ENCODE results near the gene ITPK1. TPM values are rescaled to one million over a fixed set of nuclear protein-coding genes. Genes with fewer than 3 reads are reported as not detected.

Gene ITPK1
- total RNA-seq, 1 donor from 2014 or later: 30.5 TPM

DNA sequence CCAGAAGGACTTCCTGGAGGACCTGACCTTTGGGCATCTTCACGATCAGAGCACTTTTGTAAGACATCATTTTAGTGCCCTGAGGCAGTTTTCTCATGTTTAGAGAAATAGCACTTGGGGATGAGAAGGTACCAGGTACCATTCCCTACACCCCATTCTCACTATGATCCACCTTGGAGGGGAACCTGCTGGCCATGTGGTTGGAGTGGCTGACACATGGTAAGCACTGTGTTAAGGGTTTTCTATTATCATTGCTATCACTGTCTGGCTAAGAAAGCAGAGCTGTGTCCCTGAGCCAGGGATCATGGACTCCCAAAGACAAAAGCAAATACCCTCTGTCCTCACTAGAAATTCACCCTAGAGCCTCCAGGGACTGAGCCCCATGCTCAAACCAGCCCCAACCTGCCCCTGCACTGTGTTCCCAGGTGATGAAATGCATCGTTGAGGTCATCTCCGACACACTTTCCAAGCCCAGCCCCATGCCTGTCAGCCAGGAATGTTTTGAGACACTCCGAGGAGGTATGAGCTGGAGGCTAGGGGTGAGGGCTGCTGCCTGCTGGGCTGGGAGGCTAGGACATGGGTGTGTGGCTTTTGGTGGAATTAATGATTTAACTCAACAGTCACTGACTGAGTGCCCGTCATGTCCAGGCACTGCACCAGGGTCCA lies 189.4 kb downstream of the ITPK1 start:
- H3K27me3 Mint-ChIP-seq (ENCODE audit: low read depth): peaks cover 55% of the 10 kb centered on the region
- H3K4me1 Mint-ChIP-seq: peaks cover 4% of the 10 kb centered on the region
- DNase-seq (ENCODE audit: low spot score in 2 of 2, unreplicated experiment in 2 of 2): no peak
- H3K9me3 Mint-ChIP-seq: no peaks in the 10 kb centered on the region
- H3K27ac Mint-ChIP-seq: no peak overlapping the region
- H3K4me3 Mint-ChIP-seq: no peak overlapping the region
- TF ChIP-seq, protein P1, sequence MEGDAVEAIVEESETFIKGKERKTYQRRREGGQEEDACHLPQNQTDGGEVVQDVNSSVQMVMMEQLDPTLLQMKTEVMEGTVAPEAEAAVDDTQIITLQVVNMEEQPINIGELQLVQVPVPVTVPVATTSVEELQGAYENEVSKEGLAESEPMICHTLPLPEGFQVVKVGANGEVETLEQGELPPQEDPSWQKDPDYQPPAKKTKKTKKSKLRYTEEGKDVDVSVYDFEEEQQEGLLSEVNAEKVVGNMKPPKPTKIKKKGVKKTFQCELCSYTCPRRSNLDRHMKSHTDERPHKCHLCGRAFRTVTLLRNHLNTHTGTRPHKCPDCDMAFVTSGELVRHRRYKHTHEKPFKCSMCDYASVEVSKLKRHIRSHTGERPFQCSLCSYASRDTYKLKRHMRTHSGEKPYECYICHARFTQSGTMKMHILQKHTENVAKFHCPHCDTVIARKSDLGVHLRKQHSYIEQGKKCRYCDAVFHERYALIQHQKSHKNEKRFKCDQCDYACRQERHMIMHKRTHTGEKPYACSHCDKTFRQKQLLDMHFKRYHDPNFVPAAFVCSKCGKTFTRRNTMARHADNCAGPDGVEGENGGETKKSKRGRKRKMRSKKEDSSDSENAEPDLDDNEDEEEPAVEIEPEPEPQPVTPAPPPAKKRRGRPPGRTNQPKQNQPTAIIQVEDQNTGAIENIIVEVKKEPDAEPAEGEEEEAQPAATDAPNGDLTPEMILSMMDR (IDR thresholded peaks at IDR 0.05; ENCODE audit: unreplicated experiment): no peak
- no peaks in the 10 kb centered on the region for H3K36me3 Mint-ChIP-seq

DNA sequence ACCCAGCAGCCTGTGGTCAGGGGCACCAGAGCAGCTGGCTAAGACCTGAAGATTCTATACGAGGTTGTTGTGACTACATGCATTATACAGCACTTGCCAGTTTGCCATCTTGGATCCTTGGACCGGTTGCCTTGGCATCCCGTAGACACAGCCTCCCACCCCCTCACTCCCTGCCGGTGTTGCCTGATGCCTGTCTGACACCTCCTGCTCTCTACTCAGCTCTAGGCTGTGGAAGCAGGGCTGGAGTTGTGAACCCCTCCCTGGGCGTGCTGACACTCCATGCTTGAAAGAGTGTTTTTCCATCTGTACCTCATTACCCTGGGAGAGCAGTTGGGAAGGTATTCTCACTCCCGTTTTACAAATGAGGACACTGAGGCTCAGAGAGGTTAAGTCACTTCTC lies 190.3 kb downstream of the ITPK1 start:
- H3K9me3 Mint-ChIP-seq: no peaks in the 10 kb centered on the region
- no peak overlapping the region for H3K4me3 Mint-ChIP-seq
- DNase-seq (ENCODE audit: low spot score in 2 of 2, unreplicated experiment in 2 of 2): no peak
- H3K27ac Mint-ChIP-seq: no peak overlapping the region
- H3K27me3 Mint-ChIP-seq (ENCODE audit: low read depth): peaks cover 64% of the 10 kb centered on the region
- H3K36me3 Mint-ChIP-seq: no peaks in the 10 kb centered on the region
- TF ChIP-seq, protein P1 (IDR thresholded peaks at IDR 0.05; ENCODE audit: unreplicated experiment): no peak
- peaks cover 4% of the 10 kb centered on the region for H3K4me1 Mint-ChIP-seq

DNA sequence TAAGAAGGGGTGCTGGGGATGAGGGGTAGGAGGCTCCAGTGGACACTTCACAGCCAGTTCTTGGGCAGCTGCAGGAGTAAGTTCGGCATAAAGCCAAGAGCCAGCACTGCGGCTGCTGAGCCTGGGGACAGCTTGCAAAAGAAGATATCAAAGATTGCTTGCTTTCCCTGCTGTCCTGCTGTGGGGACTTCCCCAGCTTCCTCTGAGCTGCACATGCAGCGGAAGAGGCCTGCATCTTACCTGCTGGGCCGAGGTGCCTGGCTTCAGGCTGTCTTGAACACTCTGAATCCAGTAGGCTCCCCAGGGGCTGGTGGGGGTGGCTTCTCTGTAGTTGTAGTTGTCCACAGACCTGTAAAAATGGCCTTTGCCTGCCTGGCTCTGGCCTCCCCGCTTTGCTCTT lies 191.5 kb downstream of the ITPK1 start:
- DNase-seq (ENCODE audit: low spot score in 2 of 2, unreplicated experiment in 2 of 2): no peak
- H3K27me3 Mint-ChIP-seq (ENCODE audit: low read depth): peaks cover 76% of the 10 kb centered on the region
- TF ChIP-seq, protein P1 (IDR thresholded peaks at IDR 0.05; ENCODE audit: unreplicated experiment): no peak
- H3K4me3 Mint-ChIP-seq: peak overlapping the region; percentile 22
- no peak overlapping the region for H3K27ac Mint-ChIP-seq
- H3K36me3 Mint-ChIP-seq: no peaks in the 10 kb centered on the region
- H3K4me1 Mint-ChIP-seq: peaks cover 4% of the 10 kb centered on the region
- H3K9me3 Mint-ChIP-seq: no peaks in the 10 kb centered on the region

DNA sequence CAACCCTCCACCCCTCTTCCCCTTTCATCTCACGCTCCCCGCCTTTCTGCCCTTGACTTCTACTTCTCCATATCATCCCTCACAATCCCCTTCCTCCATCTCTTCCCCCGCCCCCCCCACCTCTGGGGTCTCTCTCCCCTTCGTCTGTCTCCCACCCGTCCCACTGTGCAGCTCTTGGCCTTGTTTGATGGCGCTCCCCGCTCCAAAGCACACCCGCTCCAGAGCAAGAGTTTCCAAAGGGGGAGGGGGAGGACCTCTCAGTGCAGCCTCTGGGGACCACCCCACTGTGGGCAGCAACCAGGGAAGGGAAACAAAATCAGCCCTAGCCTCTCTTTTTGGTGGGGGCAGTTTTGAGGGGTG lies 192.0 kb downstream of the ITPK1 start:
- Mint-ChIP-seq H3K27ac (no peak overlapping the region), H3K4me3 (peak overlapping the region; percentile 20), H3K27me3 (ENCODE audit: low read depth) (peaks cover 81% of the 10 kb centered on the region), H3K9me3 (no peaks in the 10 kb centered on the region), H3K36me3 (no peaks in the 10 kb centered on the region), H3K4me1 (peaks cover 4% of the 10 kb centered on the region)
- DNase-seq (ENCODE audit: low spot score in 2 of 2, unreplicated experiment in 2 of 2): no peak
- TF ChIP-seq, protein P1 (IDR thresholded peaks at IDR 0.05; ENCODE audit: unreplicated experiment): no peak

DNA sequence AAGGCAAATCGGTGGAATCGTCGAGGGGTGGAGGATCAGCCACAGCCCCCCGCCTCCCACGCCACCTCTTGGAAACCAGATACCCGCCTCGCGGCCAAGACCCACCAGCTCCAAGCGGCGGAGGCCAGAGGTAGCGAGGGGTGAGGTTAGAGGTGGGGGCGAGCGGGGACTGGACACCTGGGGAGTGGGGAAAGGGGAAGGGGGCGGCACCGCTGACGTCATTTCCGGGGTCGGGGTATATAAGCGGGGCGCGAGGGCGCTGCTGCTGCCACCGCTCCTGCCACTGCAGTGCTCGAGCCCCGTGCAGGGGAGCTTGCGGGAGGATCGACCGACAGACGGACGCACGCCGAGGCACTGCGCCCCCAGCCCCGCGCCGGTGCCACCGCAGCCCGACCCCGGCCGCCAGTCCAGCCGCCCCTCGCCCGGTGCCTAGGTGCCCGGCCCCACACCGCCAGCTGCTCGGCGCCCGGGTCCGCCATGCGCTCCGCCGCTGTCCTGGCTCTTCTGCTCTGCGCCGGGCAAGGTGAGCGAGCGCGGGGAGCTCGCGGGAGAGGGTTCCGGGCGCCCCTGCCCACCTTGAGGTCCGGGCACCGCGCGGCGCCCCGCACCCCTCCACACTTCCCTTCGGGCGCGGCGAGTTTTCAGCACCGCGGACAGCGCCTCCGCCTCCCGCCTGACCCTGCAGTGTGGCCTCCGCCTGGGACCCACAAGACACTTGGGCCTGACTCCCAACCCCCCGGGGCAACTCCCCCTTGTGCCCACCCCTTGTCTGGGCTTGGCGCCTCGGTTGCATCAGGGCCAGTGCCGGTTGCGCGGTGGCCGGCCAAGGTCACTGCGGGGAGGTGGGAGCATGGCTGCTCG lies 192.6 kb downstream of the ITPK1 start, which contains the start of gene CHGA:
Gene CHGA, plus strand, starts transcription at position 268 of the 861 bp plus-strand sequence. Its CDS starts 210 bp downstream, at position 478.
- Mint-ChIP-seq H3K36me3 (no peaks in the 10 kb centered on the region), H3K9me3 (no peaks in the 10 kb centered on the region), H3K4me1 (peaks cover 4% of the 10 kb centered on the region), H3K4me3 (peak within 1 kb of the TSS; percentile 64), H3K27me3 (ENCODE audit: low read depth) (peaks cover 87% of the 10 kb centered on the region), H3K27ac (no peak within 1 kb of the TSS)
- TF ChIP-seq, protein P1 (IDR thresholded peaks at IDR 0.05; ENCODE audit: unreplicated experiment): no peak
- peak; percentile 75 to 91 for DNase-seq (ENCODE audit: low spot score in 2 of 2, unreplicated experiment in 2 of 2)

All from mesothelial cell of epicardium (in vitro differentiated cells).